Measurements from ENCODE around the gene MEGF6. TPM values are rescaled to one million over a fixed set of nuclear protein-coding genes. Genes with fewer than 3 reads are reported as not detected.

The MEGF6 gene
- total and polyA plus RNA-seq, 2 of the 8 experiments (the other 6 are each of a cell fraction or from before 2014, with no cell fraction given), result 4.1 to 14.8 TPM

DNA sequence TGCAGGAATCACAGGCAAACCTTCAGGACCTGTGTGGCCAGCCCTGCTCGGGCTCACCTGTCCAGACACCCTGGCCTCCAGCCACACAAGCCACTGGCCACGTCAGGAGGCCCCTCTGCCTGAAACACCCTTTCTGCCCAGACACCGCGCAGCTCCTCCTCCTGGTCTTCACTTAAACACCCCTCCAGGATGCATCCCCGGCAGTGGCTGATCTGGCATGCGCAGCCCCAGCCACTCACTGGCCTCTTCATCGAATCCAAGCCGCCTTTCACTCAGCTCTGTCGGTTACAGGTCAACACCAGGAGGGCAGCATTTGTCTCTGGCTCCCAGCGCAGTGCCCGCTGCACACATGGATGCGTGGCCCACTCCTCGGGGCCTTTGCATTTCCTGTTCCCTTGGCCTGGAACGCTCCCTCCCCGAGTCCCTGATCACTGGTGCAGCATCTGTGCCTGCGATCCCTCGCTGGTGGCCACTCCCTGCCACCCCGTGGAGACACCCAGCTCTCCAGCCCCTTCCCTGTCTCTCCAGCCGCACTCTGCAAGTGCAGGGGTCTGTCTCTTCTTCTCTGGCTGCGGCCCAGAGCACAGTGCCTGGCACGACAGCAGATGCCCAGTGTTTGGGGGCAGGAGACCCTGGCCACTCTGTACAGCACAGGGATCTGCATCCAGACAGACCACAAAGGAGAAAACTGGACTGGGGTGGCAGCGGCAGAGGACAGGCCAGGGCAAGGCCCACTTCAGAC is 22.9 kb upstream of the MEGF6 start:
- Histone ChIP-seq H3K4ac (replicated peaks; ENCODE audit: insufficient read length, low read depth, low read length) (no peak overlapping the region), H2AK5ac (ENCODE audit: low read depth, low read length) (no peak overlapping the region), H3K23me2 (ENCODE audit: low read depth, low read length) (no peaks in the 10 kb centered on the region), H3K9me3 (ENCODE audit: insufficient read depth in 2 of 2, low read depth in 1 of 2, low read length in 1 of 2) (no peaks in the 10 kb centered on the region), H3K56ac (replicated peaks; ENCODE audit: insufficient read length, low read depth, low read length) (no peak overlapping the region), H3K27me3 (replicated peaks in 1 of 4; ENCODE audit: control insufficient read depth in 3 of 4, extremely low read depth in 1 of 4, insufficient read depth in 3 of 4, low read length in 3 of 4) (no peaks in the 10 kb centered on the region), H4K91ac (replicated peaks; ENCODE audit: insufficient read length, low read length) (no peak overlapping the region), H2BK5ac (ENCODE audit: low read depth, low read length) (no peak overlapping the region), H4K8ac (ENCODE audit: extremely low read depth, insufficient read depth, low read length) (no peak overlapping the region; the same call in 1 of the 2 replicates), H3K9ac (replicated peaks in 1 of 4; ENCODE audit: extremely low read depth in 1 of 4, low read depth in 3 of 4, low read length in 3 of 4) (no peak overlapping the region), H3K4me2 (ENCODE audit: insufficient read depth in 1 of 2, low read depth in 2 of 2, low read length in 2 of 2) (no peak overlapping the region), H3K79me2 (ENCODE audit: control insufficient read depth in 1 of 2, insufficient read depth in 2 of 2, low read length in 2 of 2) (no peaks in the 10 kb centered on the region), H4K5ac (ENCODE audit: insufficient read length, low read depth, low read length) (no peak overlapping the region), H3K4me3 (ENCODE audit: extremely low read depth in 1 of 4, insufficient read depth in 2 of 4, low read depth in 3 of 4, low read length in 4 of 4) (no peak overlapping the region), H2BK20ac (ENCODE audit: low read length) (no peak overlapping the region), H3K18ac (ENCODE audit: extremely low read depth, low read length) (no peak overlapping the region), H3K23ac (ENCODE audit: insufficient read length) (no peak overlapping the region), H3K36me3 (ENCODE audit: control insufficient read depth in 2 of 4, insufficient read depth in 4 of 4, low read length in 3 of 4) (peaks cover 6 to 35% (median 11%) of the 10 kb centered on the region in 4 experiments), H3K4me1 (replicated peaks in 1 of 4; ENCODE audit: control insufficient read depth in 3 of 4, insufficient read depth in 4 of 4, low read length in 3 of 4) (peaks cover 0 to 10% (median 2%) of the 10 kb centered on the region in 4 experiments; a peak in 3 of 7 replicates), H4K20me1 (replicated peaks in 1 of 2; ENCODE audit: control insufficient read depth in 1 of 2, insufficient read depth in 2 of 2, low read length in 2 of 2) (peaks cover 4 to 11% of the 10 kb centered on the region in 2 experiments), H2BK120ac (replicated peaks; ENCODE audit: low read depth, low read length) (no peak overlapping the region), H2BK12ac (ENCODE audit: low read depth, low read length) (no peak overlapping the region), H3K14ac (ENCODE audit: insufficient read length) (no peak overlapping the region), H3K79me1 (ENCODE audit: low read depth, low read length) (no peaks in the 10 kb centered on the region), H2BK15ac (ENCODE audit: low read length) (no peak overlapping the region), H3K27ac (ENCODE audit: low read depth, low read length) (no peak overlapping the region), H2AFZ (ENCODE audit: low read length) (no peak overlapping the region)
- no peak for FAIRE-seq
- POLR2A ChIA-PET (ENCODE audit: partially characterized antibody), result interaction anchor here (1.6 kb wide), 1 partner anchor 13 kb away, joined by 5 read pairs; no protein-coding TSS in a partner anchor
- DNase-seq (ENCODE audit: low read depth in 1 of 2, low spot score in 2 of 2), result no peak
- WGBS, 2 experiments (ENCODE audit: extremely low coverage in 1 of 2, insufficient coverage in 1 of 2, insufficient read length in 1 of 2, insufficient replicate concordance in 2 of 2, low coverage in 1 of 2, low lambda C conversion rate in 2 of 2, missing lambda C conversion rate in 1 of 2), result 92% methylated on average over 20 of the region's 22 CpGs; no CpG with 5 or more reads in 1 of the 2 experiments
- CTCF ChIA-PET (ENCODE audit: partially characterized antibody), result interaction anchor here (0.9 to 1.5 kb wide), 5 partner anchors 9 to 202 kb away, joined by 3 to 4 read pairs (median 3); no protein-coding TSS in a partner anchor
- TF ChIP-seq CBX8 (IDR thresholded peaks at IDR 0.05; ENCODE audit: borderline replicate concordance, low read depth, low read length) (no peak), SP2 (IDR thresholded peaks at IDR 0.05; ENCODE audit: low read length) (no peak), HDAC2 (IDR thresholded peaks at IDR 0.05; ENCODE audit: borderline replicate concordance in 1 of 2, low read depth in 2 of 2, low read length in 2 of 2) (no peak), TAF7 (optimal IDR thresholded peaks at IDR 0.05; ENCODE audit: borderline replicate concordance, low read depth, low read length) (no peak), EZH2 (IDR thresholded peaks at IDR 0.05; ENCODE audit: low read depth, low read length, severe bottlenecking) (no peak), GABPA (IDR thresholded peaks at IDR 0.05; ENCODE audit: borderline replicate concordance, insufficient read depth, low read length) (no peak), PHF8 (conservative IDR thresholded peaks at IDR 0.05; ENCODE audit: low read depth, low read length) (no peak)
- TF ChIP-seq, protein P1, sequence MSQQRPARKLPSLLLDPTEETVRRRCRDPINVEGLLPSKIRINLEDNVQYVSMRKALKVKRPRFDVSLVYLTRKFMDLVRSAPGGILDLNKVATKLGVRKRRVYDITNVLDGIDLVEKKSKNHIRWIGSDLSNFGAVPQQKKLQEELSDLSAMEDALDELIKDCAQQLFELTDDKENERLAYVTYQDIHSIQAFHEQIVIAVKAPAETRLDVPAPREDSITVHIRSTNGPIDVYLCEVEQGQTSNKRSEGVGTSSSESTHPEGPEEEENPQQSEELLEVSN (IDR thresholded peaks at IDR 0.05), result no peak

Data from H1 (cell line).